Left lung (tissue), 10 donors: ENCODE results near the gene CDH22. TPM values are rescaled to one million over a fixed set of nuclear protein-coding genes. Genes with fewer than 3 reads are reported as not detected.

ENCODE experiments used
- ATAC-seq: fragments of 200-7000 bp; cut with Tn5 transposase; one replicate; pipeline ENCODE4 v1.9.1; 2020; ENCODE audit warnings: moderate library complexity
- DNase-seq, 4 donors: peaks; one replicate each; pipeline ENCODE4 v3.0.0-alpha.2; 2013 to 2020
- H3K27ac ChIP-seq, 2 donors: fragments of 200-600 bp; sonication (generic) in 1 of 2; one replicate each; pipeline versions ENCODE4 v1.5.0 to v1.8.0; 2020 to 2021
- H3K27me3 ChIP-seq, 2 donors: fragments of 200-600 bp; sonication (generic) in 1 of 2; one replicate each; pipeline versions ENCODE4 v1.5.0 to v1.8.0; 2020 to 2021
- H3K36me3 ChIP-seq, 2 donors: fragments of 200-600 bp; sonication (generic) in 1 of 2; one replicate each; pipeline versions ENCODE4 v1.5.0 to v1.8.0; 2020 to 2021
- H3K4me1 ChIP-seq, 2 donors: fragments of 200-600 bp; one replicate each; pipeline ENCODE4 v1.8.0; 2021
- H3K4me3 ChIP-seq, 2 donors: fragments of 200-600 bp; sonication (generic) in 1 of 2; one replicate each; pipeline versions ENCODE4 v1.5.0 to v1.8.0; 2020 to 2021; ENCODE audit warnings: mild to moderate bottlenecking in 1 of 2
- H3K9me3 ChIP-seq, 2 donors: fragments of 200-600 bp; sonication (generic) in 1 of 2; one replicate each; pipeline versions ENCODE4 v1.5.0 to v1.8.0; 2020 to 2021
- CTCF ChIP-seq, 2 donors: fragments of 200-600 bp; sonication (generic) in 1 of 2; IDR thresholded peaks; one replicate each; pipeline versions ENCODE4 v1.5.0 to v1.8.0; 2021; ENCODE audit warnings: antibody characterized with exemption in 2 of 2
- intact Hi-C, 2 donors: fragments of 100-400 bp; cut with DNase I; formaldehyde crosslinking; loops; one replicate each; pipeline versions ENCODE4 v1.11.2 to v1.14.2; 2022
- polyA plus RNA-seq, 6 donors: library from polyadenylated mRNA; unstranded; fragments of 120-200 nt; gene quantifications; one replicate each; pipeline ENCODE4 v1.2.1, GENCODE V29; 2013; ENCODE audit not compliant: insufficient read length in 6 of 6
- total RNA-seq, 2 donors: library from RNA; stranded (reverse); fragmentation: NEBNext Ultra II Directional; extraction: Animal tissue kit (Norgen Biotek cat#: 25700); gene quantifications; one replicate each; pipeline ENCODE4 v1.2.1, GENCODE V29; 2021
- donor health status: DM: no; HTN: yes; CAD: no.
- donor health status: DM: no; HTN: no; CAD: no.

Gene CDH22
- total and polyA plus RNA-seq, 8 donors = 0.06 to 0.26 (median 0.08) TPM; not detected in 2

- intact Hi-C loops = no loop called here
- H3K9me3 ChIP-seq = no peaks in the 10 kb centered on the region
- no peak for TF ChIP-seq CTCF (IDR thresholded peaks at IDR 0.05)
- no peaks in the 10 kb centered on the region for H3K36me3 ChIP-seq
- DNase-seq = no peak
- H3K27me3 ChIP-seq = peaks cover 0 to 39% of the 10 kb centered on the region in 2 donors
- no peak for ATAC-seq
- no peaks in the 10 kb centered on the region for H3K4me1 ChIP-seq
- H3K27ac ChIP-seq = no peak overlapping the region
- H3K4me3 ChIP-seq = no peak overlapping the region
Observed at GRCh38 chr20:46150943-46151342, 157.4 kb downstream of the CDH22 start.

GRCh38 chr20:46148313-46149208 lies 159.7 kb downstream of the CDH22 start:
- Histone ChIP-seq H3K36me3 (no peaks in the 10 kb centered on the region), H3K4me3 (no peak overlapping the region), H3K27ac (no peak overlapping the region), H3K27me3 (peaks cover 0 to 26% of the 10 kb centered on the region in 2 donors), H3K9me3 (no peaks in the 10 kb centered on the region), H3K4me1 (no peaks in the 10 kb centered on the region)
- no peak for DNase-seq
- intact Hi-C loops = no loop called here
- TF ChIP-seq CTCF (IDR thresholded peaks at IDR 0.05) = no peak
- ATAC-seq = no peak

- DNase-seq (no peak), ATAC-seq (no peak)
- Histone ChIP-seq H3K9me3 (no peaks in the 10 kb centered on the region), H3K4me1 (no peaks in the 10 kb centered on the region), H3K27me3 (peaks cover 0 to 19% of the 10 kb centered on the region in 2 donors), H3K27ac (no peak overlapping the region), H3K36me3 (no peaks in the 10 kb centered on the region), H3K4me3 (no peak overlapping the region)
- intact Hi-C loops = no loop called here
- no peak for TF ChIP-seq CTCF (IDR thresholded peaks at IDR 0.05)
Observed at GRCh38 chr20:46145713-46146112, 162.6 kb downstream of the CDH22 start.

GRCh38 chr20:46144432-46145025 lies 163.8 kb downstream of the CDH22 start:
- ATAC-seq (no peak), DNase-seq (no peak)
- H3K36me3 ChIP-seq = no peaks in the 10 kb centered on the region
- peaks cover 0 to 30% of the 10 kb centered on the region in 2 donors for H3K27me3 ChIP-seq
- intact Hi-C loops = no loop called here
- H3K9me3 ChIP-seq = no peaks in the 10 kb centered on the region
- no peak overlapping the region for H3K27ac ChIP-seq
- no peak for TF ChIP-seq CTCF (IDR thresholded peaks at IDR 0.05)
- no peaks in the 10 kb centered on the region for H3K4me1 ChIP-seq
- no peak overlapping the region for H3K4me3 ChIP-seq

GRCh38 chr20:46142124-46142523 lies 166.2 kb downstream of the CDH22 start:
- intact Hi-C loops = no loop called here

More at GRCh38 chr20:46142124-46142523, 166.2 kb downstream of the CDH22 start:
- no peaks in the 10 kb centered on the region for H3K9me3 ChIP-seq
- no peak for DNase-seq
- H3K4me1 ChIP-seq = no peaks in the 10 kb centered on the region
- no peak for TF ChIP-seq CTCF (IDR thresholded peaks at IDR 0.05)
- H3K27ac ChIP-seq = no peak overlapping the region
- no peaks in the 10 kb centered on the region for H3K36me3 ChIP-seq
- H3K27me3 ChIP-seq = peaks cover 0 to 54% of the 10 kb centered on the region in 2 donors
- no peak for ATAC-seq
- H3K4me3 ChIP-seq = no peak overlapping the region
